Islet of Langerhans (tissue), 1 donor: ENCODE measurements around the gene MACROD1.
"Not testable (repeated sequence)": the region's sequence is repeated elsewhere in the genome, so short reads cannot be mapped to it uniquely, and the experiment has no call there.

Source experiments
- FAIRE-seq: peaks from one replicate; lab custom pipeline; 2011; peaks lifted over from hg19 to GRCh38; lab: Jason Lieb, UNC

Gene MACROD1

DNA sequence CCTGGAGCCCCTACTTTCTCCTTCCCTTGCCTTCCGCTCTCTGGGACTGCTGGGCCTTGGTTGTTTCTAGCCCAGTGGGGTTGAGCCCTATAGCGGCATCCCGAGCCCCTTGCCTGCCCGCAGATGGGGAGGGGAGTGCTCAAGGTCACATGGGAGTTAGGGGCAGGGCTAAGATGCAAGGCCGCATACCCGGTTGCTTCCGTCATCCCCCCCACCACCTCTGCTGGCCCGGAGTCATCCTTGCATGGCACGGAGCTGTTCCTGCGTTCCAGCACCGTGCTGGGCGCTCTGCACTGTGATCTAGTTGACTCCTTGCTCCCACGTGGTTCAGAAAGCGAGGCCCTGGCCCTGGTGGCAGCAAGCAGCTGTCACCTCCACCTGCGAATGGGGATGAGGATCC lies 112.2 kb downstream of the MACROD1 start:
- no peak for FAIRE-seq

- FAIRE-seq = no peak
Observed at GRCh38 chr11:64052938-64053622, 112.8 kb downstream of the MACROD1 start.

- no peak for FAIRE-seq
Observed at GRCh38 chr11:64052436-64052835, 113.5 kb downstream of the MACROD1 start.

DNA sequence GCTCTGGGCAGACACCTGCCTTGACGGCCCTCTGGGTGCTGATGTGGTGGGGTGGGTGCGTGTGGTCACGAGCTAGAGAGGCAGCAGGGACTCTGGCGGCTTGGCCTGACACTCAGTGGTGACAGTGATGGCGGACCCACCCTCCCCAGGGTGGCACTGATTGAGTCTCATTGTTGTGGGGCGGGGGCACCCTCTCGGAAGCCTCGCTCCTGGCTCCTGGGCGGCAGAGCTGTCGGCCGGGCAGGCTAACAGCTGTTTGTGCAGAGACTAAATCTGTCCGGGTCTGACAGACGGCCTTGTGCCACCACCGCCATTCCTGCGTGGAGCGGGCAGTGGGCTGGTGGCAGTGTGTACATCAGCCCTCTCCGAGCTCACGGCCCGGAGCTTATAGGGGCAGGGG lies 114.6 kb downstream of the MACROD1 start:
- no peak for FAIRE-seq

GRCh38 chr11:64049509-64049908 lies 116.4 kb downstream of the MACROD1 start:
- FAIRE-seq = no peak

DNA sequence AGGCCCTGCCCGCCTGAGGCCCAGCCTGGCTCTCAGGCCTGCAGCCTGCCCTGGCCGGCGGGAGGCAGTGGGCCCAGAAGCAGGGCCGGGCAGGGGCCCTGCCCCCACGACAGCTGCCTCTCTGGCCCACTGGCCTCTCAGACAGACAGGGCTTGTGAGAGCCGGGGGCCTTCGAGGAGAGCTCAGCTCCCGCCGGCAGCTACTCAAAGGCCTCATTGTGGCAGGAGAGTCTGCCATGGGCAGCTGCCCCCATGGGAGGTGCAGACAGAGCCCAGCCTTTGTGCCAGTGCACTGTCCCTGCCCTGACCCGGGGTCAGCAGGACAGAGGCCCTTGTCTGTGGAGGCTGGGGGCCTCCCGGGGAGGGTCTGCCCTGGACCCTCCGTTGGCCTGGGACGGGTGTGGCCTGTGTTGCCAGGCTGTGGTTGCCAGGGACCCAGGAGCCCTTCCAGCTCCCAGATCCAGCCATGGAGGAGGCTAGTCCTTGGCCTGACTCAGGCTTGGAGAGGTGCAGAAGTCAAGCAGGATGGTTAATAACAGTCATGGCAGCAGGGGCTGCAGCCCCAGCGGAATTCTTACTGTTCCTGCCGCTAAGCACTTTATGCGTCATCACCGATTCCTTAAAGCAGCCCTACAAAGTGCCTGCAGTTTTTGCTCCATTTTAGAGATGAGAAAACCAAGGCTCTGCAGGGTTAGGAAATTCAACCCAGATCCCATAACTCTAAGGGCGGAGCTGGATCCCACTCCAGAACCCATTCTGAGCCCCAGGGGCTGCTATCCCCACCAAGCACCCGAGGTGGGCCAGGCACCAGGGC lies 117.7 kb downstream of the MACROD1 start:
- no peak for FAIRE-seq

- not testable (repeated sequence) for FAIRE-seq
Observed at GRCh38 chr11:64047373-64047772, 118.5 kb downstream of the MACROD1 start.

DNA sequence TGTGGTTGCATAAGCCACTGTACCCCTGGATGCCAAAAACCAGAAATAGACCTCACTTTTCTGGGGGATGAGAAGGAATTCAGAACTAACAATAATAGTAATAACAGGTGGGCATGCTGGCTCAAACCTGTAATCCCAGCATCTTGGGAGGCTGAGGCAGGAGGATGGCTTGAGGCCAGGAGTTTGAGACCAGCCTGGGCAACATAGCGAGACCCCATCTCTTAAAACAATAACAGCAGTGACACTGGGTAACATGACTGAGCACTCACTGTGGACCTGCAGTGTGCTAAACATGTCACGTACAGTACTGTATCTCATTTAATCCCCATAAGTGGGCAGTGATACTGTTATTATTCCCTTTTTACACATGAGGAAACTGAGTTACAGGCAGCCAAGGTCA lies 120.2 kb downstream of the MACROD1 start:
- FAIRE-seq = no peak

DNA sequence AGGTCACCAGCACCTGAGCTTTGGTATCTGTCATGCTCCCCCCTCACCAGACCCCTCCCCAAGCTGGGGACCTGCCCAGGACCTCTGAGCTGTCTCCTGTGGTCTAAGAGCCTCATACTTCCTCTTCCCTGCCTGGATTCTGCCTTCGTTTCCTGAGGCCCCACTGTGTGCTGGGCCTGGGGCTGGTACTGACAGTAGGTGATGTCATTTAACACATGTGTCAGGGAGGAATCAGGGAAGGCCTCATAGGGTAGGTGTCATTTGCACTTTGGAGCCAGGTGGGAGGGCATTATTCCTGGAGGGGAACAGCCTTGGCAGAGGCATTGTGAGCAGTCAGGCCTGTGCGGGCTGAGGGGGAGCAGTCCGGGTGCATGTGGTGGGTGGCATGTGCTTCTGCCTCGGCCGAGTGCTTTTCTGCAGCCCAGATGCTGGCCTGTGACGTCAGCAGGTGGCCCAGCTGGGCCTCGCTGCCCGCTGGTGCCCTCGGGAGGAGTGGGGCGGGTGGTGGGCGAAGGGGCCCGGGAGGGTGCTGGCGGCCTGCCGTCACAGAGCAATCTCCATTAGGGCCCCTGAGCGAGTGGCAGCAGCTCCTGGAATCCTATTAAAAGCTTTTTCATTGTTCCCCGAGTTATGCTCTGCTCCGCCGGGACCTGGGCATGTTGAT lies 121.1 kb downstream of the MACROD1 start:
- FAIRE-seq = no peak

- no peak for FAIRE-seq
Observed at GRCh38 chr11:64043545-64043944, 122.4 kb downstream of the MACROD1 start.

DNA sequence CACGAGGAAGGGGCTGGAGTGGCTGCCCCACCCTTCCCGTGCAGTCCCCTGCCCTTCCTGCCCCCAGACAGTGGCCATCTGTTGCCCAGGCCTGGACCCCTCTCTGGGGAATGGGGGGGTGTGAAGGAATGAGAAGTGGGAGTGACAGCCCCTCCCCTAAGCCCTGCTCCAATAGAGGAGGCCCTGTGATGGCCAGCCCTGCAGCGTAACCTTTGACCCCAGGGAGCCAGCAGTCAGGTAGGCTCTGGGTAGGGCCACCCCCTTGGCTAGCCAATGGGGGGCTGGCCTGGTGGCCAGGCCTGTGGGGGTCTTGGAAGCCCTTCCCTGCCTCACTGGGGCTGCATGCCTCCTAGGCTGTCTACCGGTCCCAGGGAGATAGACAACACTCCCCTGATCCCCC lies 123.6 kb downstream of the MACROD1 start:
- FAIRE-seq = no peak

GRCh38 chr11:64041846-64042245 lies 124.1 kb downstream of the MACROD1 start:
- no peak for FAIRE-seq

DNA sequence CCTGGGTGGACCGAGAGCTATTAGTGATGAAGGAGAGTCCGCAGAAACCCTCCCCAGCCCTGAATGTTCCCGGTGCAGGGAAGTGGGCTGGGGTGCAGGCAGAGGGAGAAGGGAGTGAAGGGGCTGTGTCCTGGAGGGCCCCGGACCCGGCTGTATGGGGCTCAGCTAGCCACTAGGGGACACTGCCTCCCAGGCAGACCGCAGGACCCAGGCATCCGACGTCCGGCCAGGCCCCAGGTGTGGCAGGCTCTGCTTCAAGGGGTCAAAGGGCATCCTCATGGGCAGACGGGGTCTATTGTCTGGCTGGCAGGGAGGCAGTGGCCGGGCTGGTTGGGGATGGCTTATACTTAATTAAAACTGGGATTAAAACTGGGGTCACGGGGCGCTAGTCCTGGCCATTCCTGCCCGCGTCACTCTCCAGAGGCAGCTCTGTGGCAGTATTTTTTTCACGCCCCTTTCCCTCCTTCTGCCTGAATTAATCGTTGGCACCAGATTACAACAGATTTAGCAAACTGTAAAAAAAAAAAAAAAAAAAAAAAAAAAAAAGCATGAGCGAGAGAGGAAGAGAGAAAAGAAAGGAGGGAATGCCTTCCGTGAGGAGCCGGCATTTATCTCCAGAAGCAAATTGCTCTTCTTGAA lies 125.1 kb downstream of the MACROD1 start:
- FAIRE-seq = no peak

DNA sequence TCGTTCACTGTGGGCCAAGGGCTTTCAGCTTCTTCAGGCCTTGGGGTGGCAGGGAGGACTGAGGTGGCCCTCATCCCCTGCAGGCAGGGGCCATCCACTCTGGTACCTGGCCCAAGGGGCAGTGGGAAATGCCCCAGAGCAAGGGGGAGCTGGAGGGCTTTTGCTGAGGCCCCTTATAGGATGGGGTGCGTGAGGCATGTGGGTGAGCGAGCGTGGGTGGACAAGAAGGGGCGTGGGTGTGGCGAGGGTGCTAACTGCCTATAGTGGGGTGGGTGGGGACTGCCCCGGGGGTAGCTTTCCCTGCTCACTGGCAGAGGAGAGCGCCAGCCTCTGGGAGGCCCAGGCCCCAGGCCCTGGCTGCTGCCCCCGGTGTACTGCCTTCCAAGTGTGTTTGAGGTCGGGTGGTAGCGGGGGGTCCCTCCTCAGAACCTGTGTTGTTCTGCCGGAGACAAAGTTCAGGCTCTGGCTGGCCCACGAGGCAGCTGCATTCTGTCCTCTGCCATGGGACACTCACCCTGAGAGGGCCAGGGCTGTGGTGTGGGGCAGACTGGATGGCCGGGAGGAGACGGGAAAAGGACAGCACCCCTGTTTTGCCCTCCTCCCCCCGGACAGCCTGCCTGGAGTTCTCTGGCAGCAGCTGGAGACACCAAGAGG lies 126.8 kb downstream of the MACROD1 start:
- no peak for FAIRE-seq

- no peak for FAIRE-seq
Observed at GRCh38 chr11:64038500-64038899, 127.4 kb downstream of the MACROD1 start.

- no peak for FAIRE-seq
Observed at GRCh38 chr11:64037027-64037634, 128.8 kb downstream of the MACROD1 start.

- FAIRE-seq = no peak
Observed at GRCh38 chr11:64036087-64037026, 129.6 kb downstream of the MACROD1 start.

DNA sequence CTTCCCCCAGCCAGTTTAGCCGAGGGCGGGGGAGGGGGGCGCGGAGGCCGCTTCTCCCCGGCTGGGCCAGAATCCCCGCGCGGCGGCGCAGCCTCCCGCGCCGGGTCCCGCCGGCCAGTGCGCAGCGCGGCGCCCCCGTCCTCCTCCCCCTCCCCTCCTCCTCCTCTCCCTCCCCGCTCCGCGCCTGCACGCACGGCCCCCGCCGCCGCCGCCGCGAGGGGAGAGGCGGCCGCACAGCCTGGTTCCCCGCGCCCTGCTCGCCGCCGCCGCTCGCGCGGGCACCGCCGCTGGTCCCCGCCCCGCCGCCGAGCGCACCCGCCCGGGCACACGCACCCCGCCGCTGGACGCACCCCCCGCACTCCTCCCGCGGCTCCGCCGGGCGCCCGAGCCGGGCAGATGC lies 130.3 kb downstream of the MACROD1 start, which contains the start of gene FLRT1:
Gene FLRT1, plus strand, starts transcription at position 356 of the 400 bp plus-strand sequence. CDS start 80,337 bp downstream, outside the sequence.
- FAIRE-seq = no peak

- no peak for FAIRE-seq
Observed at GRCh38 chr11:64035081-64035524, 130.8 kb downstream of the MACROD1 start.

GRCh38 chr11:64034411-64034811 lies 131.5 kb downstream of the MACROD1 start:
- FAIRE-seq = no peak
